Stimulated activated CD8-positive, alpha-beta memory T cell treated with anti-CD3 and anti-CD28 coated beads, Interleukin-12 subunit alpha, Interleukin-12 subunit beta, amount 100 ng/mL, for 24 hours (primary cell): ENCODE data around the gene HIPK2.

Experiments
- DNase-seq: peaks from one replicate; pipeline ENCODE4 v3.0.0-alpha.2; 2020; ENCODE audit errors: extremely low read depth

Gene HIPK2

DNA sequence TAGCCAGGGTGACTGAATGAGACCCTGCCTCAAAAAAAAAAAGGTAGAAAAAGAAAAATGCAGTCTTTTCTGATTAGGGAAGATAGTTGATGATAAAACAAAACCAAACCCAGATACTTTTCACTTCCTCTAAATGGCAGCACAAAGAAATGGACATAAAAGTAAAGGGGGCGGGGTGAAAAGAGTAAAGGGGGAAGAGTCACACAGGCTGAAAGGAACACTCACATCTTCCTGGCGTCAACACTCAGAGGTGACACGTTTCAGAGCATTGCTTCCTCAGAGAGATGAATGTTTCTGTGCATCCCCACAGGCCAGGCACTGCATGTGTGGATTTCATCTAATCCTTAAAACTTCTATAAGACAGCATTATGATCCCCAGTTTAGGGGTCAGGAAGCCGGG is 81.2 kb downstream of the HIPK2 start:
- no peak for DNase-seq

- no peak for DNase-seq
Measured at GRCh38 chr7:139695588-139695987, 82.2 kb downstream of the HIPK2 start.

GRCh38 chr7:139695051-139695450 is 82.7 kb downstream of the HIPK2 start:
- no peak for DNase-seq

GRCh38 chr7:139694389-139694676 is 83.5 kb downstream of the HIPK2 start:
- DNase-seq: no peak

DNA sequence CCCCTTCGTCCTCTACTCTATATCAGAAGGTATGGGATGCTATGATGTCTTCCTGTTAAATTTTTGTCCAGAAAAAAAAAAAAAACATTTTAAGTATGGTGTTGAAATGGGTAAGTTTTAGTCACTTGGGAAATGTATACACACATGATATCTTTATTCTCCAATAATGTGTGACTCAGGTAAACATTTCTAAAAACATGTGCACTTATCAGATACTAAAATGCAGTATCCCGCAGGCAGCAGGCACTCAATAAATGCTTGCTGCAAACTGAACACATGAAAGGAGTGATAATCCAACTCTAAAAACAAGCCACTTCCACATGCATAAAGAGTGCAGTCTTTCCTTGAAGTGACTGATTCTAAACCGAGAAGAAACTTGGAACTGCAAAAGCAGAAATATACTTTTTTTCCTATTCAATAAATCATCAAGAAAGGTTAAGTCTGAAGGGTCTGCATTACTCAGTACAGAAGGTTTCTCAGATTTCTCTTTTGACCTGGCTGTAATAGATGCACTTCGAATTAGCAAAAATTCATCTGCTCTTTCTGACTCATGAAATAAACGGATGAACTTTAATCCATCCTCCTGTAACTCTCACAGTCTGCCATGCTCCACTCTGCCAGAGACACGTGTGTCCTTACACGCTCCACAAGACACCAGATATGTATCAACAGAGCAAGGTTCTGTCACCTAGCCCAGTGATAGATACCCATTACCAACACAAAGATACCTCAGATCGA is 84.0 kb downstream of the HIPK2 start:
- DNase-seq: no peak

DNA sequence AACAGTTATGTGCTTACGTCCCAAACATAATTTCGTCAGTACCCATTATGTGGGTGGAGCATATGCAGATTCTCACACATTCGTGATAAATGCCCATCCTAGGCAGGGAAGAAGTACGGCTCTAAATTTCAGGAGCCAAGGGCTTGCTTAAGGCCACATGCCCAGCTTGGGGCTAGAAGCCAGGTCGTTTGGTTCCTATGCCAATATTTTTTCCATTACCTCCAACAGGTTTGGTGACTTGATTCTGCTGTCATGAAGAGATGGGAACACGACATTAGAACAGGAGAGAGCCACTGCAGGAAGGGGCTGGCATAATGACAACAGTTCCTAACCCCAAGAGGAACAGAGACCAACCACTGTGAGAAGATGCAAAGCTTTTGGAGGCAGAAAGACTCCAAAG is 85.1 kb downstream of the HIPK2 start:
- no peak for DNase-seq

- no peak for DNase-seq
Measured at GRCh38 chr7:139691253-139691781, 86.5 kb downstream of the HIPK2 start.

DNA sequence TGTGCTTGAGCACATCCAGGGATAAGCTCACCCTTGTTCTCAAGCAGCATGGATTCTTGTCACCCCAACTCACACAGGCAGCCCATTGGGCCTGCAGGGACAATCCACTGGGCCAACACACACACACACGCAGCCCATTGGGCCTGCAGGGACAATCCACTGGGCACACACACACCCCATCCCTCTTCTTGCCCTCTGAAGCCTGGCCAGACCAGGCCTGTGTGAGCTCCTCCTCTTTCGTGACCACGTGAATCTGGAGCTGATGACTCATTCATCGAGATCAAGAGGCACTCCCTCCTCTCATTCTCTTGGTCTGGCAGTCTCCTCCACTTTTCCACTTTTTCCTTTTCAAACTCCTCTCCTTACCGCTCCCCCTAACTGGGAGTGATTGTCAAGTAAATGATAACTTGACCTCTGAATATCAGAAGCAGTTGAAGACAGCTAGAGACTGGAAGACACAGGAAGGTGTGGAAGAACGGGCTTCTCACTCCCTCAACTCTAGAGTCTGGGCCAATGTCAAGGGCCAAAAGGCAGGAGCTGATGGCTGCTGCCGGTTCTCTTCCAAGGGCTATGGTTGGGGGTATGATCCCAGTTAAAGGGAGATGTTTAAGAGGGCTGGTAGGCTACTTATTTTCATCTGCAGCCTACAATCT is 89.7 kb downstream of the HIPK2 start:
- DNase-seq: no peak

GRCh38 chr7:139687211-139687954 is 90.4 kb downstream of the HIPK2 start:
- DNase-seq: no peak

GRCh38 chr7:139683137-139683921 is 94.5 kb downstream of the HIPK2 start:
- DNase-seq: no peak

- DNase-seq: no peak
Measured at GRCh38 chr7:139682136-139683013, 95.4 kb downstream of the HIPK2 start.

DNA sequence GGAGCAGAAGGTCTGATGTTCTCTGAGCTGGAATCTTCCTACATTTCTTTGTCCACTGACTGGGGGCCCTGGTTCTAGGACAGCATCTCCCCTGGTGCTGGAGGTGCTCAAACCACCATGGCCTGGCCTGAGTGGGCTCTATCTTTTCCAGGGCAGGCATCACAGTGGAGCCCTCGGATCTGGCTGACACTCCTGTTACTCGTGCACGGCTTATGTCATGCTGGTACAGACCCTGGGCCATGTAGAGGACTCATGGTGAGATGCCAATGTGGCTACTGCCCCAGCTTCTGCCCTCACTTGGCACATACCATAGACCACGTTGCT is 96.0 kb downstream of the HIPK2 start:
- DNase-seq: no peak

DNA sequence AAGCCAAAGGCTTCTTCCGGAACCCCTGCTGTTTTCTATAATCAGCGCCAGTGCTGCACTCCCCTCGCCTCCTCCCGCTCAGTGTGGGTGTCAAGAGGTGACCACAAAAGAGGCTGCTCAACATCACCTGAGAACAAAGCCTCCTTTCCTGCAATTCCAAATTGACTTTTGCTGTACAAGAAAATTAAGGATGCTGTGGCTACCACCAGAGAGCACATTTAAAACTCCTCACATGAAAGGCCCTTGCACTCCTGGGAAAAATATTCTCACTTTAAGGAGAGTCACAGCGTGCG is 96.4 kb downstream of the HIPK2 start:
- no peak for DNase-seq

DNA sequence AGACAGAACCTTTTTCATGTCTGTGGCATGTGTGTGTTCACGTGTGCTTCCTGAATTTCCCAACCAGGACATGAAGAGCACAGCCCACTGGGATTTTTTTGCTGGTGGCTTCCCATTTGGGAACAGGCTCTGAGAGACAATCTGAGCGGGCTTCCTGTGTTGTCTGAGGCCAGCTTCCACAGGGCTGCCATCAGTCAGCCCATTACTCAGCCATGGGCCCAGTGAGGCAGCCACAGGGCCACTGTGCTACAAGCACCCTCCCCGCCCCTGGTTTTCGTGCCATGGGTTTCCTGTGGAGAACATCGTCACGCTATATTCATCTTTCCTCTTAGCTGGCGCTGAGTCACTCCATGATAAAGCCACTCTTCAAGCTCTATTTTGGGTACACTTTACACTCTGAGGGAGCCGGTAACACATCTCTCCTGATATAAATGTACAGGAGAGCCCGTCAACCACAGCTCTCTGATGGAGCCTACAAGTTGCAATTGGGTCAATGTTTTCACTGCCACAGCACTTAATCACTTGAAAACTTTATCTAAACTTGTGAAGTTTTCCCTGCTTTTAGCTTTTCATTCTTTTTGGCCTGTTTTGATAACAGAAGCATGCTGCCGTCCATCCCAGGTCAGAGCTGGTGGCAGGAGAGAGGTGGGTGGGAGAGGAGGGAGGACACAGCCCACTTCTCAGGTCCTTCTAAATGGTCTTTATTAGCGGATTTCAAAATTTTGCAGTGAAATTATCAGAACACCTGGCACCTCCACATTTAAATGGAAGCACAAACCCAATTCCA is 96.9 kb downstream of the HIPK2 start:
- DNase-seq: peak; percentile 51

- DNase-seq: no peak
Measured at GRCh38 chr7:139679731-139680594, 97.8 kb downstream of the HIPK2 start.

DNA sequence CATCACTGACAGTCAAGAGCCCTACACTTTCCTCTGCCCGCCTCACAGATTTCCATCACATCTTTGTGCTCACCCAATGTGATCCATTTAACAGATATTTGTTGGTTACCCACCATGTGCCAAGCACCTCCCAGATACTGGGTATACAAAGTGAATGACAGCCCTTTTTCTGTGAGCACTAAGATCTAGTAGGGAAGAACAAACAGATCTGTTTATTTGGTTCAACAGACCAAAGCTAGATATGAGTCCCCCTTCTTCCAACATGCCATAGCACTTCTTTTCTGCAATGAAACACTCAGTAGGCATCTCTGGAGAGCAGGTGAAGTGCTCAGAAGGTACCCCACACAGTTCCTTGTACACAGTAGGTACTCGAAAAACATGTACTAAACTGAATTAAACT is 101.4 kb downstream of the HIPK2 start:
- DNase-seq: no peak

DNA sequence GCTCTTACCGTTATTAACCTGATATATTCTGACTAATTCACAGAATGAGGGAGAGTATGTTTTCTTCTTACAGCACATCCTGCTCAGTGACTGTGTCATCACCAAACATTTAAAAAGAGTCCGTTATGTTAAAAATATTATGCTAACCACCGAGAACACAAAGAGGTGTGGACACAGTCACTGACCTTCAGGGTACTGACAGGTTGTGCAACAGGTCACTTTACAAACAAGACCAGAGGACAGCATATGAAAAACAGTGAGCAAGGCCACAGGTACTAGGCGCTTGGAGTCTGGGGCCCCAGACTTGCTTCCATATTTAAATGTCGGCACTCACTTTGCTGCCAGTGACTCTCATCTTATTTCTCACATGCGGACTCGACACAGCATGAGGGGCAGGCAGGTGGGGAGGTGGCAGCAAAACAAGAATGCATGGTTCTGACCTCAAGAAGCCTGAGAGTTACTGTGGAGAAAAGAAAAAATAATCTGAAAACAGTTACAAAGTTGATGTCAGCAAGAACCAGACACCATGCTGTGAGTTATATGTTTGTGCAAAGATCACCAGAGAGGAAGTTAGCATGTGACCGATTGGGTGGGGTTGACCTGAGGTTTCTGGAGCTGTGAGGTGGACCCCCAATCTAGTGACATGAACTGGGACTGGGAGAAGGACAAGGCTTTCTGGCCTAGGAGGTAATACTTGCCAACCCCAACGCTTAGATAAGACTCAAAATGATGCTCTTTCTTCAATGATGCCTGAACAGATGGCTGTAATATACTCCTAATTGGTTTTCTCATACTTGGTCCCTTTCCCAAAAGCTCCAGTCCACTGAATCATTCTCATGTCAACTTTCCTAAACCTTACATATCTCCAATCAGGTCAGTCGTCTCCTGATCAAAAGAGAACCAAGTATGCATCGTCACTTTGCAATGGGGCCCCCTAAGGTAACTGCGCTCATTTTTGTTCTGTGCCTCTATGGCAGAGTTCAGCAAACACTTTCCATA is 102.4 kb downstream of the HIPK2 start:
- no peak for DNase-seq

GRCh38 chr7:139674752-139675126 is 103.1 kb downstream of the HIPK2 start:
- DNase-seq: no peak
